NCI-H2227 (cell line): ENCODE data around the gene KNDC1.

Source experiments
- DNase-seq: peaks from one replicate; lab custom pipeline; 2025; ENCODE audit not compliant: unreplicated experiment; lab: John Stamatoyannopoulos, UW

Gene KNDC1

GRCh38 chr10:133190225-133190624 is 30.2 kb downstream of the KNDC1 start:
- DNase-seq, result no peak

DNA sequence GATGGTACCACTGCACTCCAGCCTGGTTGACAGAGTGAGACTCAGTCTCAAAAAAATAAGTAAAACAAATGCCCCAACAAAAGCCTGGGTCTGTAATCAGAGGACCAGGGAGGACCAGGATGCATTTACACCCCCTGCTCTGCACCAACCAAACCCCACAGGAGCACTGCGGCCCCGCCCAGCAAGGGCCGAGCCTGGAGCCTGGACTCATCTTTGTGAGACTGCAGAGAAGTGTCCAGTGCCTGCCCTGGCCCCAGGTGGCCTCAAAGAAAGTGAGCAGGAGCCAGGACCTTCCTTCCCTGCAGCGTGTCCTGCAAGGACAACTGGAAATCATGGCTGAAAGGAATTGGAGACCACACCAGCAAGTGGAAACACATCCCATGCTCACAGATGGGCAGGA is 31.6 kb downstream of the KNDC1 start:
- DNase-seq, result no peak

DNA sequence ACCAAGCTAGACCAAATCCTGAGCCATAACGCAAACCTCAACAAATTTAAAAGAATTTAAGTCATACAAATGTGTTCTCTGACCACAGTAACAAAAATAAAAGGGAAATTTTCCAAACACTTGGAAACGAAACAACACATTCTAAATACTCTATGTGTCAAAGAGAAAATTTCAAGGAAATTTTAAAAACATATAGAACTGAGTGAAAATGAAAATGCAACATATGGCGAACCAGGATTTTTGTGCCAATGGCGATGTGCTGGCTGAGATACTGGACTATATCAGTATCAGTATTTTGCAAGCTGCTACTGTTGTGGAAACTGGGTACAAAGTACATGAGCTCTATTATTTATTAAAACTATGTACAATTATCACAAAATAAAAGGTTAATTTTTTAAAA is 34.1 kb downstream of the KNDC1 start:
- DNase-seq, result no peak

GRCh38 chr10:133195096-133195495 is 35.1 kb downstream of the KNDC1 start:
- no peak for DNase-seq

GRCh38 chr10:133195611-133196010 is 35.6 kb downstream of the KNDC1 start:
- no peak for DNase-seq

DNA sequence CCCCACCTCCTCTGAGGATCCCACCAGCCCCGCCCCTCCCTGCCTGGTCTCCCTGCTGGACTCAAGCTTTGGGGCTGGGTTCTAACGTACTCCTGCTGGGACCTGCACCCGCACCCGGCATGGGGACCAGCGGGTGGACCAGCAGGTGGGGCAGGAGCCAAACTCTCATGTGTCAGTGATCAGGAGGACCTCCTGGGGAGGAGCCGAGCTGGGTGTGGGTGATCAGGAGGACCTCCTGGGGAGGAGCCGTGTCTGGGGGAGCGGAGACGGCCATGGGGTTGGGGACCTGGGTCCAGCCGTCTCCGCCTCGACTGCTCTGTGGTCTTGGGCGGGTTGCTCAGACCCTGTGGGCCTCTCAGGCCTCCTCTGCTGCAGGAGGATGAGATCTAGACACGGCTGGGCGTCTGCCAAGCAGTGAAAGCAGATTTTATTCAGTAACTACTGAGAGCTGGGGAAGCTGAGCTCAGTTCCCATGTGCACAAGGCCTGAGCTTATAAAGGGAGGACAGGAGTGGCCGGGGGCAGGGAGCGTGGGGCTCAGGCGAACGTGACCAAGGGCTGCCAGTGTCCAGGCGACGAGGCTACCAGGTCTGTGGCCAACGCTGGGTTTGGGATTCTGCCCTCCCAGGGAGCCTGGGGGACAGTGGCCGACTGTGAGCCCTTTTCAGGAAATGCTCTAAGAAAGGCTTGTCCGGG is 36.3 kb downstream of the KNDC1 start:
- no peak for DNase-seq

DNA sequence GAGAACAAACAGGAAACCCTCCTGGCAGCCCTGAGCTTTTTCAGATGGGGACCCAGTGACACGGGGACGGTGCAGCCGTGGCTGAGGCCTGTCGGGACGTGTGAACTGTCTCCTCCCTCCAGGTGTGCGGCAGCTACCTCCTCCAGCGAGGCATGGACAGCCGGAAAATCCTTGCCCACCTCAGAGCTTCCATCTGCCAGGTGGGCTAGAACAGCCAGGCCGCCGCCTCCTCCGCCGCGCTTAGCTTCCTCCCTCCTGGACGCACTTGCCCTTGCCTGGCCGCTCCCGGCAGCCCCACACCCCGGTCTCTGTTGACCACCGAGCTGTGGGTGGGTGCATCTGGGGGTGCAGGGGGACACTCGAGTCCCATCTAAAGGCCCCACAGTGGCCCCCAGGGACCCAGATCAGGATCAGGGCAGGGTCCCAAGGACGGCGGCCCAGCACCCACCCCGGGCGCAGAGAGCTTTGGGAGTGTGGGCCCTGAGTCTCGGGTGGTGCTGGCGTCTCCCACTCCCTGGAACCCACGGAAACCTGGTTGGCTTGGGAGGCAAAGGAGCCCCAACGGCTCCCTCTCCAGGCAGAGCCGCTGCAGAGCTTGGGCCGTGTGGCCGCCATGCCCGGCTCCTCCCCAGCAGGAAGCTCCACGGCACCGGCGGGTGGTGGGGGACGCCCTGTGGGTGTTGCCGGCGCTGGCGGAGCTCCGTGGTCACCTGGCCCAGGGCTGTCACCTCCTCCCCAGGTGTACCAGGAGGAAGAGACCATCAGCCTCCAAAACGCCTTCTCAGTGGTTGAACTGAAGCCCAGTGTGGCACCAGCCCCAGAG is 37.1 kb downstream of the KNDC1 start:
- no peak for DNase-seq

DNA sequence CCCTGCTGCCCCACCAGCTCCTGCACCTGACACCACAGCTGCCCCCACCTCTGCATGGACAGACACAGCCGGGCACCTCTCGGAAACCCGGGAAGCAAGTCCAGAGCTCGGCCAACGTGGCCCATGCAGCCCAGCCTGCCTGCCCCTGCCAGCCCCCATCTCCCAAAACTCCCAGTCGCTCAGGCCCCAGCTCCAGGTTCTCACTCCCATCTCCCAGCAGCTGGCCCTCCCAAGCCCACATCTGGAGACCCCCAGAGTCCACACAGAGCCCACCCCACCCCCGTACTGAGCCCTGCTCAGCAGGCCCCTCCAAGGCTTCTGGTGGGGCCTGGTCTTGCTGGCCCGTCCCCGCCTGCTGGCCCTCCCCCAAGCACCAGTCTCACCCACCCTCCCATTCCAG is 37.8 kb downstream of the KNDC1 start:
- no peak for DNase-seq

- no peak for DNase-seq
Observed at GRCh38 chr10:133198206-133198605, 38.2 kb downstream of the KNDC1 start.

- no peak for DNase-seq
Observed at GRCh38 chr10:133198621-133199487, 38.8 kb downstream of the KNDC1 start.

GRCh38 chr10:133199488-133199885 is 39.5 kb downstream of the KNDC1 start:
- DNase-seq, result no peak

DNA sequence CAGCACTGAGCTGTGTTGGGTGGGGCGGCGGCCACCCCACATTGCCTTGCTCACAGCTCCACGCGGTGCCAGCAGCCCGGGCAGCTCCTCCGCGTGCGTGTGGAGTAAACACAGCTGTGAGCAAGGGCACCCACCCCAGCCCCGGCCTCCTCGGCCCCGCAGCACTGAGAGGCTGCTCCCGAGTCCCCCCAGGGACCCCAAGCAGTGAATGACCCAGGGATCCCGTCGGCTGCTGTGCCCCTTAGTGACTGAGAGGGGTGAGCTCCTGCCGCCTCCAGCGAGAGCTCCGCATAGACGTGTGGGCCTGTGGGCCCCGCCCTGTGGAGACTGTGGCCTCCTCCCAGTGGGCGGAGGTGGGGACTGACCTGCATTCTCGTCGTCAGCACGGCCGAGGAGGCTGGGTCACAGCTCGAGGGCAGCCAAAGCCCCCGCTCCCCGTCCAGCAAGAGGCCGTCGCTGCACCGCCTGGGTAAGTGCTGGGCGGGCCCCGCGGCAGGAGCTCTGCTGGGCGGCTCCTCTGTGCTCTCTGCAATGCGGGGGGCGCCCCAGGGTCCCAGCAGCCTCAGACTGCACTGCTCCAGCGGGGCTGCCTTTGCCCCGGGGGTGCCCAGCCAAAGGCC is 40.1 kb downstream of the KNDC1 start:
- DNase-seq, result no peak

DNA sequence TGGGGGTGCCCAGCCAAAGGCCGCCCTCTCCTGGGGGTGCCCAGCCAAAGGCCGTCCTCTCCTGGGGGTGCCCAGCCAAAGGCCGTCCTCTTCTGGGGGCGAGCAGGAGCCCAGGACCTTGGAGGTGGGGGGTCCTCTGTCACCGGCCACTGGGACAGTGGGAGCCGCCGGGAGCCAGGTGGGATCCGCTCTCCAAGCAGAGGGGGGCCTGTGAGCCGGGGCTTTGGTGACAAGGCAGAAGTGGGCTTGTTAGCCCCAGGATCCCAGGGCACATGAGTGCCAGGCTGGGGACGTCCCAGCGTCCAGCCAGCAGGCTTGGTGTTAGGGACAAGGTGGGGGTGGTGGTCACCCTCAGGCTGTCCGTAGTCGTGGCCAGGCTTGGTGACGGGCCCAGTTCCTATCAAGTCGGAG is 40.6 kb downstream of the KNDC1 start:
- no peak for DNase-seq

- DNase-seq, result no peak
Observed at GRCh38 chr10:133201151-133201947, 41.3 kb downstream of the KNDC1 start.

DNA sequence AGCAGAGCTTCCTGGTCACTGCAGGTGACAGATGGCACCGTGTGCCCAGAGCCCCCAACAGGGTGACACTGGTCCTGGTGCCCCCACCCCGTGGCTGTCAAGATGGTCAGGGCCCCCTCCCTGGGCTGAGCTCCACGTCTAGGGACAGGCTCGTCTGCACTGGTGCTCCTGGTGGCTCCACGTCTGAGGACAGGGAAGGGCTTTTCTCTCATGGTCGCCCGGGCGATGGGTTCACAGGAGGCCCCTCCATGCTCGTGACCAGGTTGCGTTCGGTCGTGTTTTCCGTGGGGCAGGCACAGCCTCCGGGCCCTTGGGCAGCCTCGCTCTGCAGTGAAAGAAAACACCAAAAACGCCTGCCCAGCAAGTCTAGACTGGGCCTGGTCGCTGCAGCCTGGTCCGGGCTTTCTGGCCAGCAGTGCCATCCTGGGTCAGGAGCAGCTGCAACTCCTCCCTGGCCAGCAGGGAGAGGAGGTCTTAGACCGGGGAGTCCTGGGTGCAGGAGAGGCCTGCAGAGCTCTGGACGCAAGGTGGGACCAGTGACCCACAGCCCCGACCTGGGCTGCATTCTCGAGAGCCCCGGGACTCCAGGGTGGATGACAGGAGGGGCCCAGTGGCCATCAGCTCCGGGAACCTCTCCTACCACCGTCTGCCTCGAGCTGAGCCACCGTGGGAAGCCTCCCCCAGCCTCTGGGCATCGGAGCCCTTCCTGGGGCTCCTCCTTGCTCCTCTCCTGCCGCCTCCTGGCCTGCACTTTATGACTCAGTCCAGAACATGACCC is 42.1 kb downstream of the KNDC1 start:
- DNase-seq, result no peak

DNA sequence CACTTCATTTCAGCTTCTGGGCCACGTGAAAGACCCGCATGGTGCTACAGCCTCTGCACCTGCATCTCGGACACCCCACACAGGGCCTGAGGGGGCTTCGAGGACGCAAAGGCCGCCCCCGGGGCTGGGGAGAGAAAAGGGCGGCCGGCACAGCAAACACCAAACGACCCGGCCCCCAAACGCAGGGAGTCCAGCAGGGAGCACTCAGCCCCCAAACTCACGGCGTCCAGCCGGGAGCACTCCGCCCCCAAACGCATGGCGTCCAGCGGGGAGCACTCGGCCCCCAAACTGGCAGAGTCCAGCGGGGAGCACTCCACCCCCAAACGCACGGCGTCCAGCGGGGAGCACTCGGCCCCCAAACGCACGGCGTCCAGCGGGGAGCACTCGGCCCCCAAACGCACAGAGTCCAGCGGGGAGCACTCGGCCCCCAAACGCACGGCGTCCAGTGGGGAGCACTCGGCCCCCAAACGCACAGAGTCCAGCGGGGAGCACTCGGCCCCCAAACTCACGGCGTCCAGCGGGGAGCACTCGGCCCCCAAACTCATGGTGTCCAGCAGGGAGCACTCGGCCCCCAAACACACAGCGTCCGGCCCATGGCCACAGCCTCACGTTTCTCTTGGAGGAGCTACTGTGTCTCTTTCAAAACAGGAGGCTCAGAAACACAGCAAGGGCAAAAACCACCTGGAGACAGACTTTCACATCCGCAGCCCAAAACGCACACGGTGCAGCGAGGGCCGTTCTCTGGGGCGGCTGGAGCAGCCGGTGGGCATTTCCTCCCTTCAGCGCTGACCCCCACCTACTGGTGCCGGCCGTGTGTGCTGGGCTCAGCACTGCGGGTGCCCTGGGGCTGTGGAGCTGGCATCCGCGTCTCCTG is 43.0 kb downstream of the KNDC1 start:
- DNase-seq, result no peak

GRCh38 chr10:133203652-133204195 is 43.7 kb downstream of the KNDC1 start:
- no peak for DNase-seq
